Activated CD4-positive, alpha-beta memory T cell treated with anti-CD3 and anti-CD28 coated beads, Interleukin-2, amount 10 ng/mL, durations not matched to agents 7 days and 5 days (primary cell): ENCODE data around the gene SIL1. TPM values are rescaled to one million over a fixed set of nuclear protein-coding genes. Genes with fewer than 3 reads are reported as not detected.
"Not testable (repeated sequence)": the region's sequence is repeated elsewhere in the genome, so short reads cannot be mapped to it uniquely, and the experiment has no call there.

Experiments used
- CTCF ChIA-PET: fragments of 350-600 bp; sonication (Branson Sonifier 250); formaldehyde crosslinking; loops from one replicate; lab custom pipeline; 2021; ENCODE audit warnings: antibody characterized with exemption, inconsistent platforms; lab: Charles Lee
- POLR2A ChIA-PET: fragments of 350-600 bp; sonication (Branson Sonifier 250); formaldehyde crosslinking; loops from one replicate; lab custom pipeline; 2021; ENCODE audit warnings: antibody characterized with exemption; lab: Charles Lee
- DNase-seq: peaks from one replicate; pipeline ENCODE4 v3.0.0-alpha.2; 2020
- H3K27ac Mint-ChIP-seq: one replicate; pipeline ENCODE4 v1.8.0; 2021; ENCODE audit warnings: mild to moderate bottlenecking, mixed read lengths
- H3K27me3 Mint-ChIP-seq: one replicate; pipeline ENCODE4 v1.8.0; 2021; ENCODE audit warnings: mixed read lengths
- H3K36me3 Mint-ChIP-seq: one replicate; pipeline ENCODE4 v1.8.0; 2021; ENCODE audit warnings: low read depth, mixed read lengths
- H3K4me1 Mint-ChIP-seq: one replicate; pipeline ENCODE4 v1.8.0; 2021; ENCODE audit warnings: mixed read lengths
- H3K4me3 Mint-ChIP-seq: one replicate; pipeline ENCODE4 v1.8.0; 2021; ENCODE audit warnings: mild to moderate bottlenecking, mixed read lengths
- H3K9me3 Mint-ChIP-seq: one replicate; pipeline ENCODE4 v1.8.0; 2021; ENCODE audit warnings: mixed read lengths
- total RNA-seq, 2 experiments: library from RNA; stranded (reverse); gene quantifications; one replicate each; pipeline ENCODE4 v1.2.3, GENCODE V29; 2021

The SIL1 gene
- total RNA-seq, 2 experiments from 2014 or later: 23.1 to 39.7 TPM

DNA sequence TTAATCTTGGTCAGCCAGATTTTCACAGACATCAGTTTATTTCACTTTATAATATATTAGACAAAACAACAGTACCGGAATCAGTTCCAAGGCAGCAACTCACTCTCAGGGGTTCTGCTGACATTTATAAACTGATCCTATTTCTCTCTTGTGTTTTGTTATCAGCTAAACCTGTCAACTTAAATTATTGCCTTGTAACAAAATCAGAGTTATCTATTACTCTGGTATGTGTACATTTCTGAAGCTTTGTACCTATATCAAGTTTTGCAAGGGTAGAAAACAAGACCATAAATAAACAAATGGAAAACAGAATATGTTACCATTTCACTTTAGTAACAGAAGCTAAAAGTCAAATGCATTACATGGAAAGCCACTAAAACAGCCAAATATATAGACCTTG, 122.1 kb downstream of the SIL1 start:
- ChIA-PET CTCF (no interaction called here), POLR2A (no interaction called here)
- no peaks in the 10 kb centered on the region for H3K27me3 Mint-ChIP-seq
- H3K27ac Mint-ChIP-seq: no peak overlapping the region
- no peak overlapping the region for H3K4me3 Mint-ChIP-seq
- DNase-seq: no peak
- no peaks in the 10 kb centered on the region for H3K36me3 Mint-ChIP-seq
- H3K4me1 Mint-ChIP-seq: no peaks in the 10 kb centered on the region
- no peaks in the 10 kb centered on the region for H3K9me3 Mint-ChIP-seq

DNA sequence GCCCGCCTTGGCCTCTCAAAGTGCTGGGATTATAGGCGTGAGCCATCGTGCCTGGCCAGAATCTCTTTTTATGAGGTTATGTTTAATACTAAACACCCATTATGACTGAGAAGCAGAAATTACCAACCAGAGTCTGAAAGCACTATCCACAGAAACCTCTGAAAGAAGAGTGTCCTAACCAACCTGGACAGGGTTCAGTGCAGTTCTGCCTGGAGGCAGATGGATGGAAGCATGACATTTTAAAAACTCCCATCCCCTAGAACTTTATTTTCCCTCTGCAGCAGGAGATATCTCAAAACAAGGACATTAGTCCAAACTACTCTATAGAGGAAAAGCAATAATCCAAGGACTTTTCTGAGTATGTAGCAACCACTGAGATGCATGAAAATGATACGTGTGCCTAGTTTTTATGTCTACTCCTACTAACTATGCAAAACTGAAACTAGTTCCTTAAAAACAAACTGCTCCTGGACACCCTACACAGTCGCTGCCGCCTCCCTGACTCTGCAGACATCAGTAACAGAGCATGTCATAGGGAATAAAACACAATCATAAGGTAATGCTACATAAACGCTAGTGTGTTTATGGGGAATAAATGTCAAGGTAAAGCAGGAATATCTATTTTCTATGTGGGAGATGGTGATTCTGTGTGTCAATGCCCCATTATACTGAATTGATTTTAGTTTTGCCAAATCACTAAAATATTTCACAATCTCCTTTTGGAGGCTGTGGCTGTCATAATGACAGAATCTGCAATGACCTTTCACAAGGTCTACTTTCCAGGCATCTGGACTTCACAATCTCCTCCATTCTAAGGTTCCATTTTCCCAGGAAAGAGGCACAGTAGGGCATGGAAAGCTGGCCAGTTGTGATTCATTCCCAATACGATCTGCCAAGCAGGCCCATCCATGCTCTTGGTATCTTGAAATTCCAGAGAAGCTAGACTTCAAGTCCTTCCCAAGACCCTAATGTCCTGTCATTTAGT, 122.8 kb downstream of the SIL1 start:
- POLR2A ChIA-PET: no interaction called here
- H3K9me3 Mint-ChIP-seq: no peaks in the 10 kb centered on the region
- H3K4me3 Mint-ChIP-seq: no peak overlapping the region
- no peak overlapping the region for H3K27ac Mint-ChIP-seq
- H3K4me1 Mint-ChIP-seq: no peaks in the 10 kb centered on the region
- no peaks in the 10 kb centered on the region for H3K27me3 Mint-ChIP-seq
- CTCF ChIA-PET: no interaction called here
- DNase-seq: no peak
- H3K36me3 Mint-ChIP-seq: no peaks in the 10 kb centered on the region

DNA sequence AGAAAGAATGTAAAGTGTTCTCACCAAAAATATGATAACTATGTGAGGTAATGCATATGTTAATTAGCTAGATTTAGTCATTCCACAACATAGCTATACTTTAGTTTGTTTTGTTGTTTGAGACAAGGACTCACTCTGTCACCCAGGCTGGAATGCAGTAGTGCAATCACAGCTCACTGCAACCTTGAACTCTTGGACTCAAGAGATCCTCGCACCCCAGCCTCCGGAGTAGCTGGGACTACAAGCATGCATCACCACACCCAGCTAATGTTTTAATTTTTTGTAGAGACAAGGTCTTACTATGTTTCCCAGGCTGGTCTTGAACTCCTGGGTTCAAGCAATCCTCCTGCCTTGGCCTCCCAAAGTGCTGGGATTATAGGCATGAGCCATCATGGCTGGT, 124.2 kb downstream of the SIL1 start:
- H3K4me1 Mint-ChIP-seq, CTCF ChIA-PET, H3K9me3 Mint-ChIP-seq, H3K36me3 Mint-ChIP-seq, H3K4me3 Mint-ChIP-seq, DNase-seq, H3K27ac Mint-ChIP-seq, H3K27me3 Mint-ChIP-seq, POLR2A ChIA-PET: not testable (repeated sequence)

DNA sequence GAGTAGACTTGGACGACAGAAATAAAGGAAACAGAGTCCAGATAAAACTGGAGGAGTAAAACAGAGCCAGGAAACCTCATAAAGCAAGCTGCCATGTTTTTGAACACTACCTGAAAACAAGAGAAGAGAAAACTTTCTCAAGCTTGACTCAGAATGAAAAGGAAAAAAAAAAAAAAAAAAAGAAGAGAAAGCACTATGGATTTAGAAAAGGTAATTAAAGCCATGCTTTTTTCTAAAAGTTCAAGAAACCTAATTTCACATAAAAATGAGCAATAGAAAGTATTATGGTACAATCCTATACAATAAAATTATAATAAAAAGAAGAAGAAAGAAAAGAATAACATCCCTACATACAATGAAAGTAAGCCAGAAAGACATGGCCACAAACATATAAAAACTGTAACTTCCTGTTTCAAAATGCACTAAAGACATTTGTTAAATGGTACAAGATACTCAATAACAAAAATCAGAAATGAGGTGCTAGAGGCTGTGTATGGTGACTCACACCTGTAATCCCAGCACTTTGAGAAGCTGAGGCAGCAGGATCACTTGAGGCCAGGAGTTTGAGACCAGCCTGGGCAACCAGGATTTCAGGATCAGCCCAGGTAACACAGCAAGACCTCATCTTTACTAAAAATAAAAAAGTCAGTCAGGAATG, 129.5 kb downstream of the SIL1 start:
- H3K4me1 Mint-ChIP-seq: peaks cover 11% of the 10 kb centered on the region
- H3K27me3 Mint-ChIP-seq: no peaks in the 10 kb centered on the region
- H3K27ac Mint-ChIP-seq: no peak overlapping the region
- no peaks in the 10 kb centered on the region for H3K9me3 Mint-ChIP-seq
- H3K4me3 Mint-ChIP-seq: no peak overlapping the region
- no peak for DNase-seq
- no peaks in the 10 kb centered on the region for H3K36me3 Mint-ChIP-seq
- CTCF ChIA-PET: interaction anchor here (0.6 to 1.4 kb wide), 2 partner anchors 243 to 279 kb away, joined by 4 read pairs; no protein-coding TSS in a partner anchor
- POLR2A ChIA-PET: no interaction called here

DNA sequence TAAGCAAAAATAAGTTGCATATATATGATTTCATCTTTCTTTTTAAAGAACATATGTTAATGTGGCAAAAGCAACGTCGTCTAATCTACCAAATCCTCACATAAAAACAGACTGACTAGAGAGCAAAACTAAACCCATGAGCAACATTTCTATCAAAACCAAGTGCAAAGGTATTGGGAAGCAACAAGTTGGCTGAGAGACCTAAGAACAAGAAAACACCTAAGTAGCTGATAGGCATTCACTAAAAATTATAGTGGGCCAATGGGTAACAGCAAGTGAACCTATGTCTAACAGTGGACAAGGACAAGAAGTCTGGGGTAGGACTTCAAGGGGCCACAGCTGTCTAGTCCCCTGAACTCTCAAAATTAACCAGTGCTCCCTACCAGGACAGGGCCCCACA, 130.1 kb downstream of the SIL1 start:
- Mint-ChIP-seq H3K27me3 (no peaks in the 10 kb centered on the region), H3K27ac (no peak overlapping the region), H3K9me3 (no peaks in the 10 kb centered on the region), H3K36me3 (no peaks in the 10 kb centered on the region), H3K4me1 (peaks cover 11% of the 10 kb centered on the region), H3K4me3 (no peak overlapping the region)
- POLR2A ChIA-PET: no interaction called here
- CTCF ChIA-PET: interaction anchor here (0.6 to 1.4 kb wide), 2 partner anchors 242 to 278 kb away, joined by 4 read pairs; no protein-coding TSS in a partner anchor
- DNase-seq: no peak

DNA sequence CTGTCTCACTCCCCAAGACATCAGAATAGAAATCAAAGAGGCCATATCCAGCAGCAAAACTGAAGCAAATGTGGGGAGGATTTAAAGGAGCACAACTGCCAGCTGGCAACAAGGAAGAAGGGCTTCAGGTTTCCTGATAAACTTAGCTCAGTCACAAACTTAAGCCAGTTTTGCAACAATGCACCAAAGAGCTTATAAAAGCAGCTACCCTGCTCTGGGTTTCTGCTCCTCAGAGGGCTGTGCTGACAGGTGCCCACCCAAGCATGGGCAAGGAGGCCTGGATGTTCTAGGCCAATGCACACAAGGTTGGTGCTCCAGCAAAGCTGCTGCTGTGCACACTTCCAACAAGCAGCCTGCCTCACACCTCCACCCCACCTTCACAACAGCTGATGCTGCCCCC, 132.9 kb downstream of the SIL1 start:
- Mint-ChIP-seq H3K9me3 (no peaks in the 10 kb centered on the region), H3K4me1 (peaks cover 11% of the 10 kb centered on the region), H3K4me3 (no peak overlapping the region), H3K27me3 (no peaks in the 10 kb centered on the region), H3K36me3 (no peaks in the 10 kb centered on the region), H3K27ac (no peak overlapping the region)
- DNase-seq: no peak
- ChIA-PET POLR2A (interaction anchor here (0.7 kb wide), 1 partner anchor 23 kb away, joined by 3 read pairs; no protein-coding TSS in a partner anchor), CTCF (interaction anchor here (0.7 kb wide), 1 partner anchor 236 kb away, joined by 3 read pairs; no protein-coding TSS in a partner anchor)

DNA sequence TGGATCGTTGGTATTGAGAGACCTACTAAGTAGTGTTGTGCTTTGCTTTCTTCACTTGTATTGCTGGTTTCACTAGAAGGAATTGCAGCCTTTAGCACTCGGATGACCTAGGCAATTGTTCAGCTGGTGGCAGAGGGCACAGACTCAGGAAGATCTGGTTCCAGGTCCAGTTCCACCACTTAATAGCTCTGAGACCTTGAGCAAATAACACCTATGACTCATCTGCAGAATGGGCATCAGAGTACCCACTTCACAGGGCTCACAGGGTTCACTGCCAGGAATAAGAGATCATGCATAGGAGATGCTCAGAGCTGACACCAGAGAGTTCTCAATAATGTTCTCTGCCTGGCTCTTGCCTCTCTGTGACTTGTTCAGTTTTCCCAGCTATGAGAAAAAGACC, 133.6 kb downstream of the SIL1 start:
- no peak for DNase-seq
- CTCF ChIA-PET: no interaction called here
- no peak overlapping the region for H3K4me3 Mint-ChIP-seq
- peaks cover 11% of the 10 kb centered on the region for H3K4me1 Mint-ChIP-seq
- POLR2A ChIA-PET: no interaction called here
- H3K27me3 Mint-ChIP-seq: no peaks in the 10 kb centered on the region
- no peaks in the 10 kb centered on the region for H3K36me3 Mint-ChIP-seq
- H3K9me3 Mint-ChIP-seq: no peaks in the 10 kb centered on the region
- no peak overlapping the region for H3K27ac Mint-ChIP-seq

DNA sequence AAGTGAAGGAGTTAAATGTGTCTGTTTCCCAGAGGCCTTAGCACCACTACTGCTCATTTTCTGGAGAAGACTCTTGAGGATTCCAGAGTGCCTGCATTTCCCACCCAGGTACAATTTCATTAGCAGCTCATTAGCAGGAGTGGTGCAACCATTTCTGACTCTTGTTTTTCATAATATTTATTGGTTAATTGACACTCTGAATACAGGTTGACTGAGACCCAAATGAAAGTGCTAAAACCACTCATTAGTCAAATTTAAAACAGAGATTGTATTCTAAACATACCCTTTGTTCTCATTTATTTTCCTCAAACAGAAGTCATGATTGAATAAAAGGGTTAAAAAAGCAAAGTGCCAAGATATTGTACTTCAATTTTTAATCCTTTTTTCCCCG, 134.5 kb downstream of the SIL1 start:
- CTCF ChIA-PET: no interaction called here
- Mint-ChIP-seq H3K27ac (no peak overlapping the region), H3K36me3 (no peaks in the 10 kb centered on the region), H3K27me3 (no peaks in the 10 kb centered on the region), H3K4me1 (peaks cover 8% of the 10 kb centered on the region), H3K4me3 (no peak overlapping the region), H3K9me3 (no peaks in the 10 kb centered on the region)
- POLR2A ChIA-PET: no interaction called here
- no peak for DNase-seq

DNA sequence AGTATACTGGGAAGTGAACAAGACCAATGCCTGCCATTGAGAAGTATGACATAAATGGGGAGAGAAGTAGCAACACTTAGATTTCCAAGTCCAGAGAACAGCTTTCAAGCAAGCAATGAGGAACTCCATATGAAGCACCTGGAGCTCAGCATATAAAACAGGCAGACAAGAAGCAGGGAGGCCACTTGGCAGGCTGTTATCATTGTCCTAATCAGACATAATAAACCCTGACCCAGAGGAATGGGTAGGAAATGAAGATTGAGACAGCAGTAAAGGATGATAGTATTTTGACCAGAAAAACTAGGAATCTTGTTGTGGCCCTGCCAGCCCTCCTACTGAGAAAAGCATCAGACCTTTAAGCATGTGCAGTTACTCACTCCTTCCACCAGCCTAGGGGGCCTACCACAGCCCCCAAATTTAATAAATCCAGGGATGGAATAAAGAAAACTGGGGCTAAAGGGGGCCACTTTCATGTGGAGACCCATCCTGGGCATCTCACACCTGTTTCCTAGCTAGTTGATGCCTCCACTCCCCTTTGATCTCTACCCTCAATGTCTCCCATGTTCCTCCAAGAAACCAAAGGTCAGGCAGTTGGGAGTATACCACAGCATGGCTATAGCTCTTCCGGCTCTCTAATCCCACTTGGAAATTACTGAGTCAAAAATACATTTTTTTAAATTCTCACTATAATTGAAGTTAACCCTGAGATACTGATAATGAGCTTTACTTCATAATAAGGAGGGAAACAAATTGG, 135.1 kb downstream of the SIL1 start:
- ChIA-PET POLR2A (no interaction called here), CTCF (no interaction called here)

DNA sequence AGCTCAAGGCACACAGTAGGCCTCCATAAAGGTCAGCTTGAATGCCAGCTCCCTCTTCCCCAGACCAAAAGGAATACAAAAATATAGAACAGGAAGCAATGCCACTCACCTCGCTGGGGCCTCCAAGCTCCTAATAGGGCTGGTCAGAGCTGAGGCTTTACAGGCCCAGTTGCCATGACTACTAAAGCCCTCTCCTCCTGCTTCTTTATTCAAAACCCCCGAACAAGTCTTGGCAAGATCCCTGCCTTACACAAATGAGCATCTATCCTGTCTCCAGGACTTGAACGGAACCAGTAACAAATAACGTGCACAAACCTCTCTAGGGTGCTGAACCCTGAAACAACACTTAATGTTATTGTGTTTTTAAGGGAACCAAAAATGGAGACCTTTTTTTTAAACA, 136.3 kb downstream of the SIL1 start:
- ChIA-PET CTCF (no interaction called here), POLR2A (no interaction called here)
- H3K4me3 Mint-ChIP-seq: no peak overlapping the region
- no peak for DNase-seq
- no peaks in the 10 kb centered on the region for H3K36me3 Mint-ChIP-seq
- no peaks in the 10 kb centered on the region for H3K9me3 Mint-ChIP-seq
- H3K4me1 Mint-ChIP-seq: no peaks in the 10 kb centered on the region
- H3K27me3 Mint-ChIP-seq: no peaks in the 10 kb centered on the region
- H3K27ac Mint-ChIP-seq: no peak overlapping the region

More for the DNA sequence above, 135.1 kb downstream of the SIL1 start:
- DNase-seq: no peak
- Mint-ChIP-seq H3K4me1 (peaks cover 4% of the 10 kb centered on the region), H3K9me3 (no peaks in the 10 kb centered on the region), H3K27me3 (no peaks in the 10 kb centered on the region), H3K36me3 (no peaks in the 10 kb centered on the region), H3K27ac (no peak overlapping the region), H3K4me3 (no peak overlapping the region)

DNA sequence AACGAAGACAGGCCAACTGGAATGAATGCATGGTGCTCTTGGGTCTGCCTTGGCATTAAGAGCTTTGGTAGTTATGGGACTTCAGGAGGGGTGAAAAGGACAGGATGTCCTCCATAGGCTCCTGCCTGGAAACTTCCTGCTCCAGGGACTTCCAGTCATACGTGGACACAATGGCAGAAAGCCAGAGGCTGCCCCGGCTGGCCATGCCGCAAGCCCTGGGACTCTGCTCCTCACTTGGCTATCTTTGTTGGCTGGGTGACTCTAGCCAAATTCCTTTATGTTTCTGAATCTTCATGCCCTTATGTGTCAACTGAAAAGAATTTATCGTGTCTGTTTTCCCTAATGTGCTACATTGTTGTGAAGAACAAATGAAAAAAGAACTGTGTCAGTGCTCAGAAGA, 136.9 kb downstream of the SIL1 start:
- Mint-ChIP-seq H3K4me1 (no peaks in the 10 kb centered on the region), H3K27me3 (no peaks in the 10 kb centered on the region), H3K27ac (no peak overlapping the region), H3K36me3 (no peaks in the 10 kb centered on the region), H3K9me3 (no peaks in the 10 kb centered on the region), H3K4me3 (no peak overlapping the region)
- POLR2A ChIA-PET: no interaction called here
- DNase-seq: no peak
- CTCF ChIA-PET: no interaction called here

DNA sequence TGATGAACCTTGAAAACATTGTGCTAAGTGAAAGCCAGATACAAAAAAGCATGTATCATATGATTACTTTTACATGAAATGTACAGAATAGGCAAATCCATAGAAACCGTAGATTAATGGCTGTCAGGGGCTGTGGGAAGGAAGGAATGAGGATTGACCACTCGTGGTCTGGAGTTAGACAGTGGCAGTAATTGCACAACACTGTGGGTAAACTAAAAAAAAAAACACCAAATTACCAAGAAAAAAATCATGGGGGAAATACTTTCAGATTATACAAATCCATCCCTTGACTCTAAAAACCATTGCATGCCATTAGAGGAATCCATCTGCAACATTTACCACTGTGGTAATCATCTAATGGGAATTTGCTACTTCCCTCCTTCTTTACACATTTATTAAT, 140.0 kb downstream of the SIL1 start:
- ChIA-PET POLR2A (no interaction called here), CTCF (no interaction called here)
- Mint-ChIP-seq H3K4me3 (no peak overlapping the region), H3K36me3 (no peaks in the 10 kb centered on the region), H3K9me3 (no peaks in the 10 kb centered on the region), H3K4me1 (no peaks in the 10 kb centered on the region), H3K27me3 (no peaks in the 10 kb centered on the region), H3K27ac (no peak overlapping the region)
- DNase-seq: no peak
